ENCODE results near the gene LRRC32.

Gene LRRC32

DNA sequence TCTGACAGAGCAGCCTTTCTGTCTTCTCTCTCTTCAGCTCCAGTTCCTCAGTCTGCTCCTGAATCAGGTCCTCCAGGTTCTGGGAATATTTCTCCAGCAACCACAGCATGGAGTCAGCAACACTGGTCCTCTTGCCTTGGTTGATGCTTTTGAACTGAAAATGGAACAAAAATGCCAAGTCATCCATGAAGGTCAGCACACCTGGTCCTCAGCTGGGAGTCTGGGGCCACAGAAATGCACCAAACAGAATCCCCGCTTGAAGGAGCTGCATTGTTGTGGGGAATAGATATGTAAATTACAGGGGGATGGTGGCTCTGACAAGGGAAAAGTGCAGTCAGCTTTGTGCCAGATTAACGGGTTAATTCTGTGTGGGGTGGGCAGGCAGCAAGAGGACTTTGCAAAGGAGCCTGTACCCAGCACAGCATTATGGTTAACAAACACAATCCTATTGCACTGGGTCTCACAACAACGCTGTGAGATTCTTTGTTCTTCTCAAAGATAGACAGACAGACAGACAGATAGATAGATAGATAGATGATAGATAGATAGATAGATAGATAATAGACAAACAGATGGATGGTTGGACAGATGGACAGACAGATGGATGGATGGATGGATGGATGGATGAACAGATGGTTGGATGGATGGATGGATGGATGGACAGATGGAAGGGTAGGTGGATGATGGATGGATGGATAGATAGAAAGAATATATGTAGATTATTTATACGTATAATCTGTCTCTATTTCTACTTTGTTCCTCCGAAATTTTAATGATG lies 33.8 kb upstream of the LRRC32 start:
- DNase-seq (ENCODE audit: low read depth) = no peak
- TF ChIP-seq, protein P1, sequence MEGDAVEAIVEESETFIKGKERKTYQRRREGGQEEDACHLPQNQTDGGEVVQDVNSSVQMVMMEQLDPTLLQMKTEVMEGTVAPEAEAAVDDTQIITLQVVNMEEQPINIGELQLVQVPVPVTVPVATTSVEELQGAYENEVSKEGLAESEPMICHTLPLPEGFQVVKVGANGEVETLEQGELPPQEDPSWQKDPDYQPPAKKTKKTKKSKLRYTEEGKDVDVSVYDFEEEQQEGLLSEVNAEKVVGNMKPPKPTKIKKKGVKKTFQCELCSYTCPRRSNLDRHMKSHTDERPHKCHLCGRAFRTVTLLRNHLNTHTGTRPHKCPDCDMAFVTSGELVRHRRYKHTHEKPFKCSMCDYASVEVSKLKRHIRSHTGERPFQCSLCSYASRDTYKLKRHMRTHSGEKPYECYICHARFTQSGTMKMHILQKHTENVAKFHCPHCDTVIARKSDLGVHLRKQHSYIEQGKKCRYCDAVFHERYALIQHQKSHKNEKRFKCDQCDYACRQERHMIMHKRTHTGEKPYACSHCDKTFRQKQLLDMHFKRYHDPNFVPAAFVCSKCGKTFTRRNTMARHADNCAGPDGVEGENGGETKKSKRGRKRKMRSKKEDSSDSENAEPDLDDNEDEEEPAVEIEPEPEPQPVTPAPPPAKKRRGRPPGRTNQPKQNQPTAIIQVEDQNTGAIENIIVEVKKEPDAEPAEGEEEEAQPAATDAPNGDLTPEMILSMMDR (IDR thresholded peaks at IDR 0.05; ENCODE audit: control insufficient read depth, extremely low read depth, insufficient read depth) = no peak
- no peak overlapping the region for H3K4me3 ChIP-seq (ENCODE audit: low read depth, low read length)

DNA sequence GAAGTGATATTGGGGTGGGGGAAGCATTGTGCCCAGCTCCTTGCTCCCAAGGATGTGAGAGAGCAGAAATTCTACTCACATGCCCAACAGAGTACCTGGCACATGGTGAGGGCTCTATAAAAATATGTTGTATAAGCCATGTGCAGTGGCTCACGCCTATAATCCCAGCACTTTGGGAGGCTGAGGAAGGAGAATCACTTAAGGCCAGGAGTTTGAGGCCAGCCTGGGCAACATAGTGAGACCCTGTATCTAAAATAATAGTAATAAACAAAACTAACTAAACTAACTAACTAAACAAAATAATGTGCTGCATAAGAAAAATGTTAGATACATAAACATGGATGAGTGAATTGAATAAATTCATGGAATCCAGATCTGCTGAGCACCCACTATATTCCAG lies 33.2 kb upstream of the LRRC32 start:
- no peak for DNase-seq (ENCODE audit: low read depth)
- no peak overlapping the region for H3K4me3 ChIP-seq (ENCODE audit: low read depth, low read length)
- TF ChIP-seq, protein P1 (IDR thresholded peaks at IDR 0.05; ENCODE audit: control insufficient read depth, extremely low read depth, insufficient read depth) = no peak

DNA sequence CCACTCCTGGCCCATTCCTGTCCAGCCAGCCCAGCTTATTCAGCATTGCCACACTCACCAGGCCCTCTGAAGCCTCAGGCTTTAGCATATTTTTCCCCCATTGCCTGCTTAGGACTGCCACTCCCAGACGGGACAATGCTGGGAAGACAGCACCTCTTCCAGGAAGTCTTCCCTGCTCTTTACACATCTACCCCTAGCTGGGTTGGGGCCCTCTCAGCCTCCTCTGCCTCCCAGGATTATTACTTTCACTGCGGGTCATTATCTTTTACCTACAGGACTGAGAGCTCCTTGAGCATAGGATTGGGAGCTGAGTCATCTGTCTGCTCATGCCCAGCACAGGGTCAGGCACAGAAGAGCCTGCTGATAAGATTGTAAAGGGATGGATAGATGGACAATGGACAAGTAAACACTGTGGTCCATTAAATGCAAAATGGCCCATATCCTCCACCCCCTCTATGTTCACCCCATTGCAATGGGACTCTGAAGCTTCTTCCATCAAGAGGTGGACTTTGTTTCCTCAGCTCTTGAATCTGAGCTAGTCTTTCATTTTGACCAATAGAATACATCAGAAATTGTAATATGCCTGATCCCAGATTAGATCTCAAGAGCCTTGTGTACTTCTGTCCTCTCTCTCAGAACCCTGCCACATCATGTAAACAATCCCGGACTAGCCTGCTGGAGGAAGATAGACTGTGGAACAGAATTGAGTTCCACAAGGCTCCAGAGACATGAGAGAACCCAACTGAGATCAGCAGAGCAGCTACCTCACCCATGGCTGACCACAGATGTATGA lies 32.0 kb upstream of the LRRC32 start:
- DNase-seq (ENCODE audit: low read depth) = no peak
- TF ChIP-seq, protein P1 (IDR thresholded peaks at IDR 0.05; ENCODE audit: control insufficient read depth, extremely low read depth, insufficient read depth) = no peak
- no peak overlapping the region for H3K4me3 ChIP-seq (ENCODE audit: low read depth, low read length)

DNA sequence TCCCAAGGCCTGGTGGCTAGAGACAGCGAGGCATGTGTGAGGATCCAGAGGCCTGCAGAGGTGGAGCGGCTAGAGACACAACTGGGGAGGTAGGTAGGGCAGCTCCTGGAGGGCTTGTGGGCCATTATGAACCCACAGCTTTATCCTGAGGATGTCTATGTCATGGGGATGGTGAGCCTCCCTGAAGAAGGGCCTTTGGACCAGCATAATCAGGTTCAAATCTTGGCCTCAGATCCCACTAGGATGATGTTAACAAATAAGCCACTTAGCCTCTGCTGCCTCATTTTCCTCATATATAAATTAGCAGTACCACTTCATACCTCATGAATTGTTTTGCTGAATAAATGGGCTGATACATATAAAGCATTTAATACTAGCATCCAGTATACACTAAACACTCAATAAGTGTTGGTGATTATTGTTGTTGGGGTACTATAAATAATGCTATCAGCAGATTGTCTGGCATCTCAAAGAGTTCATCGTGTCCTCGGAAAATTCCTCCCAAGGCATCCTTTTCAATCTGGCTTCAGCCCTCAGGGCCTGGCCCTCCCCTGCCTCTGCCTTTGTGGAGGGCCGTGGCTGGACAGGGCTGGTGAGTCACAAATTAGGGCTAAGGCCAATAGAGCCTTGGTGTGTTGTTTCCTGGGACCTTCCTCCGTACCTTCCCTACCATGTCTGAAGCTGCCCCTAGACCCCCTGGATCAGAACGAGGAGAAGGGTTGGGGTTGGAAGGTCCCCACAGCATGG lies 30.9 kb upstream of the LRRC32 start:
- TF ChIP-seq, protein P1 (IDR thresholded peaks at IDR 0.05; ENCODE audit: control insufficient read depth, extremely low read depth, insufficient read depth) = no peak
- no peak for DNase-seq (ENCODE audit: low read depth)
- H3K4me3 ChIP-seq (ENCODE audit: low read depth, low read length) = no peak overlapping the region

DNA sequence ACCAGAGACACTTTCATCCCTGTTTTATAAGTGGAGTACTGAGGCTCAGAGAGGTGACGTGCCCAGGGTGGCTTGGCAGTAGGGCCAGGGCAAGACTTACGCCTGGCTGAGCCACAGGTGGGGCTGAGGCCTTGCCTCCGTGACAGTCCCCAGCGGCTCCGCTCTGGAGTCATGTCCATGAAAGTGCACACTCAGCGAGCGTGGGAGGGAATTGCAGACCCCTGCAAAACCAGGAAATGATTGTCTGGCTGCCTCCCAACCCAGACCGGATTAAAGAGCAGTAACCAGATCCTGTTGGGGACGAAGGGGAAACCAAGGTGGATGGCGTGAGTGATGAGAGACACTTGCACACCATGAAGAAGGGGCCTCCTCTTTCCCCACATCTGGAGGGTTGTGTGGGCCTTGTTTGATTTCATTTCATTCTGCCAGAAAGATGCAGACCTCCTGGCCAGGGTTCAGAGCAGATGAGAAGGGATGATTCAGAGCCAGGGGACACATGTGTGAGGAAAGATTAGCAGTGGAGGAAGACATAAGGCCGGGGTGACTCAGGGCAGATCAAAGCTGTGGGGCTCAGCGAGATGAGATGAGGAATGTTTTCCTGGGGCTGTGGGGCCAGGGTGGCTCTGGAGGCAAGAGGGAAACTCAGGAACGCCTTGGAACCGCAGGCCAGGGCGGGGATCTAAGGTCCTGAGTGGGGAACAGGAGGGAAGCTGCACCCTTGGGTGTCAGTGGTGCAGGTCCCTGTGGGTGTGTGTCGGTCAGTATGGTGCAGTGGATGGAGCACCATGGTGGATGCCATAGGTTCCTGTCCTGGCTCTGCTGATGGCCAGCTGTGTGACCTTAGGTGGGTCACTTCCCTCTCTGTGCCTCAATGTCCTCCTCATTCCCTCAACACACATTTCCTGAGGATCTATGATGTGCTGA lies 29.9 kb upstream of the LRRC32 start:
- H3K4me3 ChIP-seq (ENCODE audit: low read depth, low read length) = no peak overlapping the region
- DNase-seq (ENCODE audit: low read depth) = no peak
- TF ChIP-seq, protein P1 (IDR thresholded peaks at IDR 0.05; ENCODE audit: control insufficient read depth, extremely low read depth, insufficient read depth) = no peak
